HG03565 (cell line): ENCODE data around the gene FAM193A.
"Not testable (repeated sequence)": the region's sequence is repeated elsewhere in the genome, so short reads cannot be mapped to it uniquely, and the experiment has no call there.

Source experiments
- ATAC-seq: cut with Tn5 transposase; IDR thresholded peaks from one replicate; pipeline ENCODE4 v1.9.1; 2021; ENCODE audit warnings: mild to moderate bottlenecking, moderate library complexity; ENCODE audit not compliant: unreplicated experiment

Gene FAM193A

GRCh38 chr4:2648159-2648814 lies 111.8 kb downstream of the FAM193A start:
- no peak for ATAC-seq

DNA sequence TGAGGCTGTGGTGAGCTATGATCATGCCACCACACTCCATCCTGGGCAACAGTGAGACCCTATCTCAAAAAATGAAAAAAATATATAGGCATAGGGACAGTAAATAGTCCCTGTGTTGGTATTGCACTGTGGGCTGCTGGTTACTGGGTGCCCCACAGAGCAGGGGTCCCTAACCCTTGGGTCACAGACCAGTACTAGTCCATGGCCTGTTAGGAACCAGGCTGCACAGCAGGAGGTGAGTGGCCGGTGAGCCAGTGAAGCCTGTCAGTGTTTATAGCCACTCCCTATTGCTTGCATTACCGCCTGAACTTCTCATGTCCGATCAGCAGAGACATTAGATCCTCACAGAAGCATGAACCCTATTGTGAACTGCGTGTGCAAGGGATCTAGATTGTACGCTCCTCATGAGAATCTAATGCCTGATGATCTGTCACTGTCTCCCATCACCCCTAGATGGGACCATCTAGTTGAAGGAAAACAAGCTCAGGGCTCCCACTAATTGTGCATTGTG lies 113.2 kb downstream of the FAM193A start:
- ATAC-seq = no peak

GRCh38 chr4:2650276-2650675 lies 113.8 kb downstream of the FAM193A start:
- no peak for ATAC-seq

DNA sequence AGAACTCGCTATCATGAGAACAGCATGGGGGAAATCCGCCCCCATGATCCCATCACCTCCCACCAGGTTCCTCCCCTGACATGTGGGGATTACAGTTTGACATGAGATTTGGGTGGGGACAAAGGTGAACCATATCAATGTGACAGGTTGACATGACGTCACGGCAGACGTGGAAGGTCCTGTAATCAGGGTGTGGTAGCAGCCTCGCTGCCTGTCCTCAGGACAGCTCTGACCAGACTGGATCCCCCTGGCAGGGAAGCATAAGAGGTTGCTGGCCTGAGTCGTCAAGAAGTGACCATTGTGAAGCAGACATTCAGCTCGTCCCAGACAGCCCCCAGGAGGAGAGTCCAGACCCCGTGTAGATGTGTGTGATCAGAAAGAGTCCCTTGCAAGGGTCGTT lies 115.1 kb downstream of the FAM193A start:
- ATAC-seq = no peak

DNA sequence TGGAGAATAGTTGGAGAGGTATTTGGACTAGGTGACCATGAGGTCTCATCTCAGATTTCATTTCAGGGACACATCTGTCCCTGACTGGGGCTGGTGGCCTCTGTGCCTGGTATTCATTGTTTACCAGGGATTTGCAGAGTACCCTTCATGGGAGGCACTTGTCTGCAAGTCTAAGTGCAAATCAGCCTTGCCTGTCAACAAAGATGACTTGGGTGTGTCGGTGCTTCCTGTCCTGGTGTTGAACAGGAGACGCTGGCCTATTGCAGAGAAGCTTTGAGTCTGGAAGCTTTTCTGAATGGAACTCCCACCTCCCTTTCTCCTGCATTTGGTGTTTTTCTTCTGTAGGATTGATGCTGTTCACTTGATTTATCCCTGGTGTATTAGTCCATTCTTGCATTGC lies 115.6 kb downstream of the FAM193A start:
- no peak for ATAC-seq

GRCh38 chr4:2652415-2653160 lies 116.1 kb downstream of the FAM193A start:
- no peak for ATAC-seq

DNA sequence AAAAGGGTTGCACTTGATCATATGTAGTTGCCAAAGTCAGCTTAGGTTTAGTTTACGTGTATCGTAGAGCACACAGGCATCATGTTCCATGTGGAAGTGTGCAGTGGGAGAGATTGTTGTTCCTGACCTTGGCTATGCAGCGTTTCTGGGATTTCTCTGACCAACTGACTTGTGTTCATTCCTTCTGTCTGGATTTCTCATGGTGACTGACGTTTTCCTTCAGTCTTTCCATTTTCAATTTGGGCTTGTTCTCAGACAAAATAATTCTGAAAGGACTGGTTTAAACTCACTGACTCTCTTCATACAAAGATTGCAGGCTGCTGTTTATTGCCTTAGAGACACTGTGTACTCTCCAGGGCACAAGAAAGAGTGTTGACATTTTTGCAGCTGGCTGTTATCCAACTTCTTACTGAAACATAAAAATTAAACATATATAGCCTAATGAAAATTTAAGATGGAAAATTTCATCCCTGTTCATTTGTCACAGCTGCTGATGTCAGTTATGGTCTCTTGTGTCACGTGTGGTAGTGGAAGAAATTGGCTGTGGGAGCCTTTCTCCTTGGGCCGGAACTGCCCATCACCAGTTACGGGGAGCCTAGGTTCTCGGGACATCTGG lies 124.3 kb downstream of the FAM193A start:
- no peak for ATAC-seq

GRCh38 chr4:2662598-2662997 lies 126.2 kb downstream of the FAM193A start:
- no peak for ATAC-seq

GRCh38 chr4:2663275-2663674 lies 126.8 kb downstream of the FAM193A start:
- no peak for ATAC-seq

DNA sequence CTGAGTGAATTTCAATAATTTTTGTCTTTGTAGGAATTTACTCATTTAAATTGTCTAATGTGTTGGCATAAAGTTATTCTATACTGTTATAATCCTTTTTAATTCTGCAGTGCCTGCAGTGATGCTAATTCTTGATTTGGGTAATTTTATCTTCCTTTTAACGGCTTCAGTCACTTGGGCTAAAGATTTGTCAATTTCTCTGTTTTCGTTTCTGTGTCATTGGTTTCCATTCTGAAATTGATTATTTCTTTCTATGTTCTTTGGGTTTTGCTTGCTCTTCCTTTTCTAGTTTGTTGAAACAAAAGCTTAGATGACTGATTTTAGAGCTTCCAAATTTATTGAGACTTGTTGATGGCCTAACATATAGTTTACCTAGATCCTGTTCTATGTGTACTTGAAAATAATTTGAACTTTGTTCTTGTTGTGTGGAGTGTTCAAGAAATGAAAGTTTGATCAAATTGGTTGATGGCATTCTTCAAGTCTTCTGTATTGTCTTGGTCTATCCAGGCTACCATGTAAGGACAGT lies 130.3 kb downstream of the FAM193A start:
- ATAC-seq = no peak

- no peak for ATAC-seq
Observed at GRCh38 chr4:2667428-2667827, 131.0 kb downstream of the FAM193A start.

DNA sequence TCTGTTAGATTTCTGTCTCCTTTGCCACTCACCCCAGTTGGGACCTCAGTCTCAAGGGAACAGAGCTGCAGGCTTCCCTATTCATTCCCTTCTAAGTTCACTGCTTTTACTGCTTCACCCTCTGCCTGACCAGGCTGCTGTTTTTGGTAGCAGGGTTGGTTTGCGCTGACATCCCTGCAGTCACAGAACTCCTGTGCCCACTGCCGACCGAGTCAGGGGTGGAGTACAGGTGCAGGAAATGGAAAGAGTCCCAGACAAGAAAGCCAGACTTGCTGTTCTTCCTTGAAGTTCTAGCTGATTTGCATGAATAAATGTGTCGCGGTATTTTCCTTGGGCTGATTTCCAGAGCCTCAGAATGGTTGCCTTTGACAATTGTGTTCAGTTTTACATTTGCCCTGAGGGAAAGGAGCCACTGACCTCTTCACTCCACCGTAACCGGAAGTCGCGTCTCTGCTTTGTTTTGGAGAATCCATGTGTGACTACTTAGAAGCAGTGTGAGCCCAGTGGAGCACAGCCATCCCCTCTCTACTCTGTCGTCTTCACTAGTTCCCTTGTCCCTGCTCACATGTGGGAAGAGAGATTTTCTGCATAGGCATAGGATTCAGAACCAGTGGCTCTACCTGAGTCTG lies 134.9 kb downstream of the FAM193A start:
- no peak for ATAC-seq

DNA sequence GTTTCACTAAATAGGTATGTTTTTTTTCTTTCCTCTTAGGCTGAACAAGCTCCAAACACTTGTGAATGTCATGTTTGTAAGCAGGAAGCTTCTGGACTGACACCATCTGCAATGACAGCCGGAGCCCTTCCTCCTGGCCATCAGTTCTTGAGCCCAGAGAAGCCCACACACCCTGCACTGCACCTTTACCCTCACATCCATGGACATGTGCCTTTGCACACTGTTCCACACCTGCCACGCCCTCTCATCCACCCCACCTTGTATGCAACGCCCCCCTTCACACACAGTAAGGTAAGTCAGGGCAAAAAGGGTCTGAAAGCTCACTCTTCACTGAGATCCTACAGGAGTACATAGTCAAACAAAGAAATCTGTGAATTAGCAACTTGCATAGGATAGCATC lies 135.6 kb downstream of the FAM193A start:
- no peak for ATAC-seq

GRCh38 chr4:2672700-2673099 lies 136.3 kb downstream of the FAM193A start:
- ATAC-seq = no peak

DNA sequence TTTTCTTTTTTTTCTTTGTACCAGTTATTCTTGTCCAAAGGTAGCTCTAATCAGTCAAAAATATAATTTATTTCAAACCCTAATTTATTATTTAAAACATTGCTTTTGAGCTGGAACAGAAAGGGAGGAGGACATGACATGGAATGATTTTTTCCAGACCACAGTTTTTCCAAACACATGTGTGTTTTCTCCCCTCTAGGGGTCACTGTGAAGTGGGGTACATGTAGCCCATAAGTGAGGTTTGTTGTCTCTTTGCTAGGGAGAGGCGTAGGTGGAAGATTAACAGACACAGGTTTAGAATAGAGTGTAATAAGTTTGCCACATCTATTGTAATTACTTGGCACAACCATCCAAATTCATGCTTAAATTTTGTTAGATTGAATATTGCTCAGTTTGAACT lies 136.7 kb downstream of the FAM193A start:
- no peak for ATAC-seq

DNA sequence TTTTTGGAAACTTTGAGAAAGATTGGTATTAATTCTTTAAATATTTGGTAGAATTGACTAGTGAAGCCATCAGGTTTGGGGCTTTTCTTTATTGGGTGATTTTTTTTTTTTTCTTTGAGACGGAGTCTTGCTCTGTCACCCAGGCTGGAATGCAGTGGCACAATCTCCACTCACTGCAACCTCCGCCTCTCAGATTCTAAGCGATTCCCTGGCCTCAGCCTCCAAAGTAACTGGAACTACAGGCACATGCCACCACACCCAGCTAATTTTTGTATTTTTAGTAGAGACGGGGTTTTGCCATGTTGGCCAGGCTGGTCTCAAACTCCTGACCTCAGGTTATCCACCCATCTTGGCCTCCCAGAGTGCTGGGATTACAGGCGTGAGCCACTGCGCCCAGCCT lies 143.3 kb downstream of the FAM193A start:
- ATAC-seq = not testable (repeated sequence)

DNA sequence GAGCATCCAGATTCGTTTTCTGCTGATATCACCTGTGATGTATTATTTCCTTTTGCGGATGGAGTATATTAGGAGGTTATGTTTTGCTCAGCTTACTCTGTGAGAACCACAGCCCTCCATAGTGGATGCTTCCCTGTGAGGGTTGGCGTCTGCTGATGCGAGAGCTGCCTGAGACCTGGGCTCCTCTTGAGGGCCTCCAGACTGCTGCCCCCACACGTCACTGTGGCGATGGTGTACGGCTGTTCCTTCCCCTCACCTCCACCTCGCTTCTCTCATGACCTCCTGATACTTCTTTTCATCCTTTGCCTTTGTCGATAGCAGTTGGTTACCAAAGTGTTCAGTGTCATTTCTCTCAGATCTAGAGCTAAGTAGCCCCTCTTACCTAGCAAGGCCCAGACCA lies 148.0 kb downstream of the FAM193A start:
- no peak for ATAC-seq

GRCh38 chr4:2685541-2685940 lies 149.1 kb downstream of the FAM193A start:
- no peak for ATAC-seq

- ATAC-seq = no peak
Observed at GRCh38 chr4:2686379-2687265, 150.2 kb downstream of the FAM193A start.

DNA sequence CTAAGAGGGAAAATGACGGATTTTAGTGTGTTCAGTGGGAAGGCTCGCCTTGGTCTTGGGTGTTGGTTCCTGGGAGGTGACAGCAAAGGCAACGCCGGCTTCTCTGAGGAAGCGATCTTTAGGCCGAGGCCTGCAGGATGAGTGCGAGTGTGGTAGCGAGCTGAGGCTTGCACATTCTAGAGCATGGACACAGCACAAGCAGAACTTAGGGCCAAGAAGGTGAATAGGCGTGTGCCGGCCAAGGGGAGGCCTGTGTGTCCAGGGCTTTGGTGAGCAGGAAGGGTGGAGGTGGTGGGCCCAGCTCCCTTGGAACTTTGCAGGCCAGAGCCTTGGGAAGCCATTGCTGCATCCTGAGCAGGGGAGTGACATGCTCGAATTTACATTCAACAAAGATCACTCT lies 151.8 kb downstream of the FAM193A start:
- no peak for ATAC-seq
